Naive B cell (primary cell): ENCODE measurements around the gene SEC31B. TPM values are rescaled to one million over a fixed set of nuclear protein-coding genes. Genes with fewer than 3 reads are reported as not detected.

Experiments
- ATAC-seq, 2 donors: fragments of 150-1000 bp; cut with Tn5 transposase; 2 replicates each; pipeline ENCODE4 v1.10.0; 2021; ENCODE audit warnings: low read depth in 2 of 2, mild to moderate bottlenecking in 2 of 2, moderate library complexity in 2 of 2
- DNase-seq: peaks from one replicate; pipeline ENCODE4 v3.0.0; 2022
- H3K27ac Mint-ChIP-seq, 6 donors: one replicate each; pipeline ENCODE4 v1.8.0; 2020 to 2022; ENCODE audit warnings: mild to moderate bottlenecking in 6 of 6, mixed read lengths in 6 of 6, moderate library complexity in 5 of 6, inconsistent platforms in 2 of 6
- H3K27me3 Mint-ChIP-seq, 3 donors: one replicate each; pipeline ENCODE4 v1.8.0; 2021 to 2022; ENCODE audit warnings: mixed read lengths in 3 of 3, mild to moderate bottlenecking in 1 of 3
- H3K36me3 Mint-ChIP-seq, 2 donors: one replicate each; pipeline ENCODE4 v1.8.0; 2020 to 2022; ENCODE audit warnings: mixed read lengths in 2 of 2, inconsistent platforms in 1 of 2, mild to moderate bottlenecking in 1 of 2
- H3K4me1 Mint-ChIP-seq, 3 donors: one replicate each; pipeline ENCODE4 v1.8.0; 2020 to 2022; ENCODE audit warnings: mixed read lengths in 3 of 3, inconsistent platforms in 1 of 3, mild to moderate bottlenecking in 1 of 3, moderate library complexity in 1 of 3
- H3K4me3 Mint-ChIP-seq, 8 donors: one replicate each; pipeline ENCODE4 v1.8.0; 2020 to 2022; ENCODE audit warnings: mild to moderate bottlenecking in 8 of 8, mixed read lengths in 8 of 8, moderate library complexity in 8 of 8, inconsistent platforms in 2 of 8
- H3K9me3 Mint-ChIP-seq, 7 donors: one replicate each; pipeline ENCODE4 v1.8.0; 2020 to 2022; ENCODE audit warnings: mixed read lengths in 7 of 7, mild to moderate bottlenecking in 5 of 7, inconsistent platforms in 2 of 7, moderate library complexity in 1 of 7
- polyA plus RNA-seq, 6 donors: library from polyadenylated mRNA; unstranded; fragments of 300-500 nt; fragmentation: Illumina TruSeq; gene quantifications; one replicate each; pipeline ENCODE4 v1.2.3, GENCODE V29; 2021; ENCODE audit warnings: low read depth in 6 of 6

Gene SEC31B
- polyA plus RNA-seq, 6 donors from 2014 or later: 0.55 to 1.6 (median 0.83) TPM; not detected in 1

GRCh38 chr10:100524206-100524605 lies 4.5 kb upstream of the SEC31B start:
- H3K4me3 Mint-ChIP-seq: no peak overlapping the region
- no peak for ATAC-seq
- DNase-seq: no peak
- H3K27ac Mint-ChIP-seq: no peak overlapping the region
- H3K4me1 Mint-ChIP-seq: peaks cover 10 to 33% (median 21%) of the 10 kb centered on the region in 3 donors
- no peaks in the 10 kb centered on the region for H3K9me3 Mint-ChIP-seq
- peaks cover 0 to 3% (median 0%) of the 10 kb centered on the region in 3 donors for H3K27me3 Mint-ChIP-seq
- peaks cover 5 to 27% of the 10 kb centered on the region in 2 donors for H3K36me3 Mint-ChIP-seq

- ATAC-seq: no peak
- H3K9me3 Mint-ChIP-seq: no peaks in the 10 kb centered on the region
- peaks cover 10 to 28% (median 17%) of the 10 kb centered on the region in 3 donors for H3K4me1 Mint-ChIP-seq
- no peak overlapping the region for H3K27ac Mint-ChIP-seq
- peaks cover 0 to 27% of the 10 kb centered on the region in 2 donors for H3K36me3 Mint-ChIP-seq
- peaks cover 9 to 15% (median 10%) of the 10 kb centered on the region in 3 donors for H3K27me3 Mint-ChIP-seq
- DNase-seq: no peak
- no peak overlapping the region for H3K4me3 Mint-ChIP-seq
Measured at GRCh38 chr10:100522945-100523344, 3.3 kb upstream of the SEC31B start.

GRCh38 chr10:100522107-100522801 lies 2.6 kb upstream of the SEC31B start:
- H3K4me3 Mint-ChIP-seq: no peak overlapping the region
- peaks cover 0 to 27% of the 10 kb centered on the region in 2 donors for H3K36me3 Mint-ChIP-seq
- H3K9me3 Mint-ChIP-seq: no peaks in the 10 kb centered on the region
- DNase-seq (no peak), ATAC-seq (no peak)
- no peak overlapping the region for H3K27ac Mint-ChIP-seq
- H3K4me1 Mint-ChIP-seq: peaks cover 10 to 22% (median 12%) of the 10 kb centered on the region in 3 donors
- H3K27me3 Mint-ChIP-seq: peaks cover 12 to 20% (median 13%) of the 10 kb centered on the region in 3 donors

GRCh38 chr10:100520811-100521210 lies 1.1 kb upstream of the SEC31B start:
- Mint-ChIP-seq H3K36me3 (peaks cover 8 to 17% of the 10 kb centered on the region in 2 donors), H3K9me3 (no peaks in the 10 kb centered on the region), H3K4me3 (no peak overlapping the region), H3K27me3 (peaks cover 12 to 20% (median 13%) of the 10 kb centered on the region in 3 donors), H3K4me1 (peaks cover 7 to 12% (median 9%) of the 10 kb centered on the region in 3 donors), H3K27ac (no peak overlapping the region)
- DNase-seq (no peak), ATAC-seq (no peak)

GRCh38 chr10:100518761-100519241 lies 860 bp downstream of the SEC31B start:
- peak; percentile 29 for DNase-seq
- H3K36me3 Mint-ChIP-seq: peaks cover 4 to 14% of the 10 kb centered on the region in 2 donors
- H3K4me3 Mint-ChIP-seq: peak overlapping the region in 5 of 8 donors; percentile 14 to 63 (median 51)
- peak overlapping the region in 1 of 6 donors; percentile 57 for H3K27ac Mint-ChIP-seq
- peaks cover 7 to 12% (median 9%) of the 10 kb centered on the region in 3 donors for H3K4me1 Mint-ChIP-seq
- no peaks in the 10 kb centered on the region for H3K9me3 Mint-ChIP-seq
- ATAC-seq: peak; percentile 57 to 61
- peaks cover 12 to 20% (median 17%) of the 10 kb centered on the region in 3 donors for H3K27me3 Mint-ChIP-seq

- no peak for ATAC-seq
- no peak overlapping the region for H3K4me3 Mint-ChIP-seq
- H3K27me3 Mint-ChIP-seq: peaks cover 12 to 20% (median 17%) of the 10 kb centered on the region in 3 donors
- DNase-seq: no peak
- H3K4me1 Mint-ChIP-seq: peaks cover 7 to 12% (median 9%) of the 10 kb centered on the region in 3 donors
- H3K27ac Mint-ChIP-seq: peak overlapping the region in 2 of 6 donors; percentile 79 to 88
- no peaks in the 10 kb centered on the region for H3K9me3 Mint-ChIP-seq
- H3K36me3 Mint-ChIP-seq: peaks cover 0 to 18% of the 10 kb centered on the region in 2 donors
Measured at GRCh38 chr10:100516847-100517246, 2.8 kb downstream of the SEC31B start.

- Mint-ChIP-seq H3K4me3 (no peak overlapping the region), H3K36me3 (peaks cover 0 to 18% of the 10 kb centered on the region in 2 donors), H3K27me3 (peaks cover 12 to 20% (median 17%) of the 10 kb centered on the region in 3 donors), H3K9me3 (no peaks in the 10 kb centered on the region), H3K27ac (no peak overlapping the region), H3K4me1 (peaks cover 7 to 12% (median 9%) of the 10 kb centered on the region in 3 donors)
- DNase-seq (no peak), ATAC-seq (no peak)
Measured at GRCh38 chr10:100515612-100516011, 4.0 kb downstream of the SEC31B start.

GRCh38 chr10:100510533-100511308 lies 8.9 kb downstream of the SEC31B start:
- DNase-seq: no peak
- H3K27me3 Mint-ChIP-seq: peaks cover 0 to 4% (median 0%) of the 10 kb centered on the region in 3 donors
- no peaks in the 10 kb centered on the region for H3K4me1 Mint-ChIP-seq
- no peak overlapping the region for H3K4me3 Mint-ChIP-seq
- peaks cover 11 to 18% of the 10 kb centered on the region in 2 donors for H3K36me3 Mint-ChIP-seq
- H3K9me3 Mint-ChIP-seq: no peaks in the 10 kb centered on the region
- peak overlapping the region in 1 of 6 donors; percentile 61 for H3K27ac Mint-ChIP-seq
- ATAC-seq: no peak

- Mint-ChIP-seq H3K4me1 (no peaks in the 10 kb centered on the region), H3K9me3 (peaks cover 0 to 1% (median 0%) of the 10 kb centered on the region in 7 donors), H3K36me3 (peaks cover 11 to 25% of the 10 kb centered on the region in 2 donors), H3K27me3 (no peaks in the 10 kb centered on the region), H3K27ac (no peak overlapping the region), H3K4me3 (no peak overlapping the region)
- ATAC-seq: no peak
- no peak for DNase-seq
Measured at GRCh38 chr10:100509241-100509840, 10.3 kb downstream of the SEC31B start.

- ATAC-seq: peak; percentile 60 to 65
- no peak overlapping the region for H3K4me3 Mint-ChIP-seq
- no peaks in the 10 kb centered on the region for H3K4me1 Mint-ChIP-seq
- peak overlapping the region in 1 of 6 donors; percentile 82 for H3K27ac Mint-ChIP-seq
- no peaks in the 10 kb centered on the region for H3K27me3 Mint-ChIP-seq
- peak; percentile 12 for DNase-seq
- peaks cover 0 to 1% (median 0%) of the 10 kb centered on the region in 7 donors for H3K9me3 Mint-ChIP-seq
- H3K36me3 Mint-ChIP-seq: peaks cover 11 to 25% of the 10 kb centered on the region in 2 donors
Measured at GRCh38 chr10:100508691-100509150, 10.9 kb downstream of the SEC31B start.

DNA sequence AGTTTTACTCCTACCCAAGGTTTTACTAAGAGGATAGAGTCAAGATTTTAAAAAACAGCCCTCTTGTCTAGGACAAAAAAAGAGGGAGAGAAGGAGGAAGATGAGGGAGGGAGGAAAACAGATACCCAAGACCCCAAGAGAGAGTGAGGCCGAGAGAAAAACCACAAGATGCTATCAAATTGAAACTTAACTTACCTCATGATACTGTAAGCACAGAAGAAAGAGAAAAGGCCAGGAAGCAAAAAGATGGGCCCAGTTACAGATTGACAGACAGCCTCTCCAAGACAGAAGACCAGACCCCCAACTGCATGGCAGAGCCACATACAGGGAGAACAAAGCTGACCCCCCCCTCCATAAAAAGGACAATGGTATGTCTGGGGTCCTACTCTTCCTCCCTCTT lies 11.4 kb downstream of the SEC31B start:
- Mint-ChIP-seq H3K4me3 (no peak overlapping the region), H3K9me3 (peaks cover 0 to 1% (median 0%) of the 10 kb centered on the region in 7 donors), H3K27ac (peak overlapping the region in 1 of 6 donors; percentile 74), H3K4me1 (no peaks in the 10 kb centered on the region), H3K27me3 (no peaks in the 10 kb centered on the region), H3K36me3 (peaks cover 11 to 25% of the 10 kb centered on the region in 2 donors)
- ATAC-seq (no peak), DNase-seq (no peak)

DNA sequence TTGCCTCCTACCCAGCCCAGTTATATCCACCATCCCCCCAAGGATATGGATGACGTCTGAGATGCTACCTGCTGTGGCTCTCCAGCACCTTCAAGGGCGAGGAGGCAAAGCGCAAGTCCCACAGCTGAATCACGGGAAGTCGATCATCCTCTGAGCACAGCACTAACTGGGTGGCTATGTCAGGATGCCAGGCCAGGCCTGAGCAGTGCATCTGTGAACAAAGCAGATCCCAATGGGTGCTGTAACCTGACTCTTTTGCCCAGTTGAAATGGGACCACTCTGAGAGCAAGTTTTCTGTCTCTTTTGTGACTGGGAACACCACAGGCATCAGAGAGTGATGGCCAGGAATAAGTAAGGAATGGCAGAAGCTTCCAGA lies 12.3 kb downstream of the SEC31B start:
- Mint-ChIP-seq H3K9me3 (peaks cover 0 to 1% (median 0%) of the 10 kb centered on the region in 7 donors), H3K4me3 (no peak overlapping the region), H3K27me3 (no peaks in the 10 kb centered on the region), H3K36me3 (peaks cover 11 to 22% of the 10 kb centered on the region in 2 donors), H3K27ac (no peak overlapping the region), H3K4me1 (no peaks in the 10 kb centered on the region)
- ATAC-seq (no peak), DNase-seq (no peak)
